C1 segment of cervical spinal cord (tissue), 14 donors: Measurements from ENCODE around the gene MEPCE.
"Not testable (repeated sequence)": the region's sequence is repeated elsewhere in the genome, so short reads cannot be mapped to it uniquely, and the experiment has no call there.

ENCODE experiments used
- DNase-seq, 14 donors: peaks; one replicate each; lab custom pipeline; 2025; lab: John Stamatoyannopoulos, UW

MEPCE gene, protein sequence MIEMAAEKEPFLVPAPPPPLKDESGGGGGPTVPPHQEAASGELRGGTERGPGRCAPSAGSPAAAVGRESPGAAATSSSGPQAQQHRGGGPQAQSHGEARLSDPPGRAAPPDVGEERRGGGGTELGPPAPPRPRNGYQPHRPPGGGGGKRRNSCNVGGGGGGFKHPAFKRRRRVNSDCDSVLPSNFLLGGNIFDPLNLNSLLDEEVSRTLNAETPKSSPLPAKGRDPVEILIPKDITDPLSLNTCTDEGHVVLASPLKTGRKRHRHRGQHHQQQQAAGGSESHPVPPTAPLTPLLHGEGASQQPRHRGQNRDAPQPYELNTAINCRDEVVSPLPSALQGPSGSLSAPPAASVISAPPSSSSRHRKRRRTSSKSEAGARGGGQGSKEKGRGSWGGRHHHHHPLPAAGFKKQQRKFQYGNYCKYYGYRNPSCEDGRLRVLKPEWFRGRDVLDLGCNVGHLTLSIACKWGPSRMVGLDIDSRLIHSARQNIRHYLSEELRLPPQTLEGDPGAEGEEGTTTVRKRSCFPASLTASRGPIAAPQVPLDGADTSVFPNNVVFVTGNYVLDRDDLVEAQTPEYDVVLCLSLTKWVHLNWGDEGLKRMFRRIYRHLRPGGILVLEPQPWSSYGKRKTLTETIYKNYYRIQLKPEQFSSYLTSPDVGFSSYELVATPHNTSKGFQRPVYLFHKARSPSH

DNA sequence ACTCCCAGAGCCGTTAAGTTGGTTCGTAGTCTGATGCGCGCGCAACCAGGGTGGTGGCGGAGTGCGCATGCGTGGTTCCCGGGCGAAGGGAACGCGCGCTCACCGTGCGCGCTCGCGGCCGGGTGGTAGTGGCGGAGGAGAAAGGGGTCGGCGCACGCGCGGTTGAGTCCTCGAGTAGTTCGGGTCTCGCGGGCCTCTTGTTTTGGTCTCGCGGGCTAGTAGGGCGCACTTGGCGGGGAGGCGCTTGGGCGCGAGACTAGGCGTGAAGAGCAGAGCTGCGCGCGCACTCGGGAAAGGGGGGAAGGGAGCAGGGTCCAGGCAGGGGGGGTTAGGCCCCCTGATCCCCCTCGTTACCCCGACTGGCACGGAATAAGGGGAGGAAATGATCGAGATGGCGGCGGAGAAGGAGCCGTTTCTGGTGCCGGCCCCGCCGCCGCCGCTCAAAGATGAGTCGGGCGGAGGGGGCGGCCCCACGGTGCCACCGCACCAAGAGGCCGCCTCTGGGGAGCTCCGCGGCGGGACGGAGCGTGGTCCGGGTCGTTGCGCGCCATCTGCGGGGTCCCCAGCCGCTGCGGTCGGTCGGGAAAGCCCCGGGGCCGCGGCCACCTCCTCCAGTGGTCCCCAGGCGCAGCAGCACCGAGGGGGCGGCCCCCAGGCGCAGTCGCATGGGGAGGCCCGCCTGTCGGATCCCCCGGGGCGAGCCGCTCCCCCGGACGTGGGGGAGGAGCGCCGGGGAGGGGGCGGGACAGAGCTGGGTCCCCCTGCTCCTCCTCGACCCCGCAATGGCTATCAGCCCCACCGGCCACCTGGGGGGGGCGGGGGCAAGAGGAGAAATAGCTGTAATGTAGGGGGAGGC, at the start of gene MEPCE:
Gene MEPCE (plus strand): TSS at position 195 of the 856 bp plus-strand sequence. CDS start 188 bp downstream, at position 383.
- DNase-seq: peak; percentile 81 to 97 (median 95)

DNA sequence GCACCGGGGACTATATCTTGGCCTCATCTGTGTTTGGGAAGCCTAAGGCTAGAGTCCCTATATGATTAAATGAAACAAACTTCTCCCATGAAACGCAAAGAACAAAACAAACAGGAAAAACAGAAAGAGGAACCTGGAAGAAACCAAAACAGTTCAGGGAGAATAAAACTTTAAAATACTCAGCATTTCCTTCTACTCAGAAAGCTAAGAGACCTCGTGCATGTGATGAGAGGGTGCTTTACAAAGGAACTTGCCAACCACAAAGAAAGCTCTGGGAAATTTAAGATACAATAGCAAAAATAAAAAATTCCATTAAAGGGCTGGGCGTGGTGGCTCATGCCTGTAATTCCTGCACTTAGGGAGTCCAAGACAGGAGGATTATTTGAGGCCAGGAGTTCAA, 49.4 kb upstream of the MEPCE start:
- DNase-seq: no peak

GRCh38 chr7:100381531-100382233, 47.9 kb upstream of the MEPCE start:
- DNase-seq: not testable (repeated sequence)

DNA sequence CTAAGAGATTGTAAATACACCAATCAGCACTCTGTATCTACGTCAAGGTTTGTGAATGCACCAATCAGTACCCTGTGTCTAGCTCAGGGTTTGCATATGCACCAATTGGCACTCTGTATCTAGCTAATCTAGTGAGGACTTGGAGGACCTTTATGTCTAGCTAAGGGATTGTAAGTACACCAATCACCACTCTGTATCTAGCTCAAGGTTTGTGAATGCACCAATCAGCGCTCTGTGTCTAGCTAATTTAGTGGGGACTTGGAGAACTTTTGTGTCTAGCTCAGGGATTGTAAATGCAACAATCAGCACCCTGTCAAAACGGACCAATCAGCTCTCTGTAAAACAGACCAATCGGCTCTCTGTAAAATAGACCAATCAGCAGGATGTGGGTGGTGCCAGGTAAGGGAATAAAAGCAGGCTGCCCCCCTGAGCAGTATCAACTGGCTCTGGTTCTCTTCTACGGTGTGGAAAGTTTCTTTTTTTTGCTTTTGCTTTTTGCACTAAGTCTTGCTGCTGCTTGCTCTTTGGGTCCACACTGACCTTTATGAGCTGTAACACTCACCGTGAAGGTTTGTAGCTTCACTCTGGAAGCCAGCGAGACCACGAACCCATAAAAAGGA, 47.3 kb upstream of the MEPCE start:
- DNase-seq: not testable (repeated sequence)

GRCh38 chr7:100384628-100385294, 44.9 kb upstream of the MEPCE start:
- DNase-seq: no peak

DNA sequence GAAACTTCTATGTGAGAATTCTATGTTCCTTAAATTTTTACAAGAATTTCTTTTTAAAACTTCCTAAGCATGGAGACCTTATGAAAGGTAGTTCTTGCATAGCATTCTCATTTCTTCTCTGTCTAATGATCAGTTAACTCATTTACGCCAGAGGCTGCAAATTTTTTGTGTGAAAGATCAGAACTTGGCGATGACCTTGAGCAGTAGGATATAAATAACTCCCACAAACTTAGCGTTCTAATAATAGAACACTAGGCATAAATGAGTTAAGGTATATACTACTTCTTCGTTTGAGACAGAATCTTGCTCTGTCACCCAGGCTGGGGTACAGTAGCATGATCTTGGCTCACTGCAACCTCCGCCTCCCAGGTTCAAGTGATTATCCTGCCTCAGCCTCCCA, 42.7 kb upstream of the MEPCE start:
- no peak for DNase-seq

GRCh38 chr7:100387695-100388094, 41.9 kb upstream of the MEPCE start:
- DNase-seq: no peak

DNA sequence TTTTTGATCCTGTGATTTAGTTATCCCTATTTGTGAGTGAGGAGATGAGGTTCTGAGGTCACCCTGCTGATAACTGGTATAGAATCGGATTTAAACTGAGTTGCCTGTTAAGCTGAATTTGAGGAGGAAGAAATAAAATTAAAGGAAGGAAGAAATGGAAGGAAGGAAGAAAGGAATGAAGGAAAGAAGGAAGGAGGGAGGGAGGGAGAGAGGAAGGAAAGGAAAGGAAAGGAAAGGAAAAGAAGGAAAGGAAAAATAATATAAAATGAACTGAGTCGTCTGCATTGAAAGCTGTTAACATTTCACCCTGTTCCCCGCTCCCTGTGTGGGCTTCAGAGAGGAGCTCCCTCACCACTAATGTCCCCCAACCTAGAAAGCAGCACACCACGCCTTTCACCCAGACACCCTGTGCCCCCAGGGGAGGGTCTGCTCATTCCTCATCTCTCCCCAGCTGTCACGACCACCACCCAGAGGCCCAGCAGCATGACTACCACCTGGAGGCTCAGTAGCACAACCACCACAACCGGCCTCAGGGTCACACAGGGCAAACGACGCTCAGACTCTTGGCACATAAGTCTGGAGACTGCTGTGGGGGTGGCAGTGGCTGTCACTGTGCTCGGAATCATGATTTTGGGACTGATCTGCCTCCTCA, 40.1 kb upstream of the MEPCE start:
- no peak for DNase-seq

DNA sequence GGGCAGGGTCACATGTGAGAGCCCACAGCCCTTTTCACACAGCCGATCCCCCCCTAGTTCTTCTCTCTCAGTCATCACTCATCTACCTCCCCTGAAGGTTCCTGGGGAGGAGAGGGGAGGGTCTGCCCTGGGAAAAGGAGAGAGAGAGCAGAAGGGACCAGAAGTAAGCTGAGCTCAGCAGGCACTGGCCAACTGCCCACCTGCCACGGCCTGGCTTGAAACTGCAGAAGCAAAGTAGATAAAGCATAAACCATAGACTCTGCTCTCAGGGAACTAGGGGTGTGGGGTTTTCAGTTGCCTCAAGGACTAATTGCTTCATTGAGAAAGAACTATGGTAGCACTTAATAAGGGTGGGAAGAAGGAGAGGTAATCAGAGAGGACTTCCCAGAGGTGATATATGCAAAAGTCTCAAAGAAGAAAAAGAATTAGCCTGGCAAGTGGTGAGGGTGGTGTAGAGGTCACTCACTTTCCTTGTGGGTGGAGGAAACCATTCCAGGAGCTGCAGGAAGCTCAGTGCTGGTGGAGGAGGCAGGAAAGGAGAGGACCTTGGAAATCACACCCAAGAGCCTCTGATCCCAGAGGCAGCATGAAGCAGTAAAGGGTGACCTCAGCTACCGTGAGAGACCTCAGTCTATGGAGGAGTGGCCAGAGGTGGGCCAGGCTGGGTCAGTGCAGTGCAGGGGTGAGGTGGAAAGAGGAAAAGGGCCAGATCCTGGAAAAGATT, 39.2 kb upstream of the MEPCE start:
- peak in 1 of 14 donors; percentile 31 for DNase-seq

- DNase-seq: no peak
Observed at GRCh38 chr7:100393233-100393905, 36.3 kb upstream of the MEPCE start.

- no peak for DNase-seq
Observed at GRCh38 chr7:100394077-100394476, 35.6 kb upstream of the MEPCE start.

DNA sequence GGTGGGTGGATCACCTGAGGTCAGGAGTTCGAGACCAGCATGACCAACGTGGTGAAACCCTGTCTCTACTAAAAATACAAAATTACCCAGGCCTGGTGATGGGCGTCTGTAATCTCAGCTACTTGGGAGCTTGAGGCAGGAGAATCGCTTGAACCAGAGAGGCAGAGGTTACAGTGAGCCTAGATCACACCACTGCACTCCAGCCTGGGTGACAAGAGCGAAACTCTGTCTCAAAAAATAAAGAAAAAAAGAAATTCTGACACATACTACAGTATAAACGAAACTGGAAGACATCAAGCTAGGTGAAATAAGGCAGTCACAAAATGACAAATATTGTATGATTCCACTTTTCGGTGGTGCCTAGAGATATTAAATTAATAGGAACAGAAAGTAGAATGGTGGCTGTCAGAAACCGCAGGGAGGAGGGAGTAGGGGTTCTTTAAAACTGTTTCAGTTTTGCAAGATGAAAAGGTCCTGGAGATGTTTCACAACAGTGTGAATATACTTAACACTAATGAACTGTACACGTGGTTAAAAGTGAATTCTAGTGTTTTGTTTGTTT, 33.1 kb upstream of the MEPCE start:
- no peak for DNase-seq

DNA sequence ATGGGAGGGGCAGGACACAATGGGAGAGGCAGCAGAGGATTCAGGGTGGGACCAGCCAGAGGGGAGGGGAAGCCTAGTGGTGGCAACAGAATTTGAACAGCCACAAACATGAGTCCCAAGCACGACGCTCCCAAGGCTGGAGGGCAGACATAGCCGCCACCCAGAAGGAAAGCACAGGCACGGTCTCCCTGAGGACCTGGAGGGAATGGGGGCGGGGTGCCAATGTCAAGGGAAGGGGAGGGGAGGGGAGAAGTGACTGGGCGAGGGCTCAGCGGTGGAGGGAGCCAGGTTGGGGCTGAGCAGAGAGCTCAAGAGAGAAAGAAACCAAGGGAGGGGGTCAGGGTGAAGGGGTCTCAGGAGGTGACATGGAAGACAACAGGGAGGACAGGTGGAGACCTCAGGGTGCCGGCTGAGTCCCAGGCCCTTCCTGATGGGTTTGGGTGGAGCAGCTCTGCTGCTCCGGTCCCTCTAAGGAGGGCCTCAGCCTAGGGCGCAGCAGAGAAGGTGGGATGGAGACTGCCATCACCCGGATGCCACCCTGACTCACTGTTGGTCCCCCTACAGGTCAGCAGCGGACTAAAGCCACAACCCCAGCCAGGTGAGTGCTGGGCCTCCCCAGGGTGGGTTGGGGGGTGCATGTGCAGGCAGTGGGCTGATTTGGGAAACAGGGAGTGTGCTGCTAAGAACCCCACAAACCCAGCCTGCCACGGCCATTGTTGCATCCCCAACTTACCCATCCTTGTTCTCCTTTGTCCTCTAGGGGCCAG, 32.1 kb upstream of the MEPCE start:
- peak in 1 of 14 donors; percentile 67 for DNase-seq

- peak in 1 of 14 donors; percentile 76 for DNase-seq
Observed at GRCh38 chr7:100398239-100398638, 31.4 kb upstream of the MEPCE start.

DNA sequence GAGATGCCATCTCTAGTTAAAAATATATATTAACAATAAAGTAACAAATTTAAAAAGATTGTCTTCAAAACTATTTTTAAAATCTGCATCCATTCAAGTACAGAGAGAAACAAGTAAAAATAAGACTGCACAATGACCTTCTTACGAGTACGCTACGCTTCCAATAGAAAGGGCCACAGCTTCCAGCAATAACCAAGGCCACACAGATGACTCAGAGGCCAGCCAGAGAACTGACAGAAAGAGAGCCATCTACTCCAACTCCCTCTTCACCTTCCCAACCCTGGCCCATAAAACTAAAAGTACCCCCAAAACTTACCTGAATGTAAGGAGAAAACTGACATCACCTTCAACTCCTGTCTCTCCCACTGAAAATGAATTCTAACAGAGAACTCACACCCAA, 29.6 kb upstream of the MEPCE start:
- no peak for DNase-seq

DNA sequence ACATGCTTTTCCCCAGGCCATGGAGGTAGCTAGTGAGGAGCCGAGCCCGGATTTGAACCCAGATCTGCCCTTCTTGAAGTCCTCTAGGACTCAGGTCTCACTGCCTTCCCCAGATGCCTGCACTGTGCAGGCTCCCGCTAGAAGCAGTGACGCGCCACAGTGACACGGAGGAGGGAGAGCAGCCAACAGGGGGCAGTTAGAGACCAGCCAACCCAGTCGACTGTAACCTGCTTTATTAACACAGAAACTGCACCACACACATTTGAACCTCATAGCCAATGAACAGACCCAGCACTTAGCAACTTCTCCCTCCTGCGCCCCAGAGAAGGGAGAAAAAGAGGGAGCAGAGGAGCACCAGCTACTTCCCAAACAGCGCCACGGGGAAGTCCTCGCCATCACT, 29.0 kb upstream of the MEPCE start:
- peak in 1 of 14 donors; percentile 67 for DNase-seq

DNA sequence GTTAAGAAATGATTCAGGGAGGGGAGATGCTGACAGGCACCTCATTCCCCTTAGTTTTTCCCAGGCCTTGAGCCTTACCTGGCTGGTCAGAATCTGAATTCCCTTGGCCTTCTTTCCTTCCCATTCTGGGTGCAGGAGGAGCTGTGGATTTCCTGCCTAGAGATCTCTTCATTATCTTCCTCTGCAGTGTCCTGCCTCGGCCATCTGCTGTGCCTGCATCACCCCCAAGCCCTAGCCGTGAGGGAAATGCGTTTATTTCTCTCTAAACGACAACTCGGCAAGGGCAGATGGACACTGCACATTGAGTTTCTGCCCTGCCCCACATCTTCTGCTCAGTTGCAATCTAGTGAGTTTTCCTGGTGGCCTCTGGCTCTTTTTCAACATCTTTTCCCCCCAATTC, 27.8 kb upstream of the MEPCE start:
- peak in 2 of 14 donors; percentile 21 to 95 for DNase-seq
